GM23338 (cell line): Measurements from ENCODE around the gene CUX1. TPM values are rescaled to one million over a fixed set of nuclear protein-coding genes. Genes with fewer than 3 reads are reported as not detected.

Experiments used
- ATAC-seq: fragments of 200-7000 bp; cut with Tn5 transposase; 3 replicates; pipeline ENCODE4 v1.9.1; 2020
- DNase-seq: peaks from one replicate; pipeline ENCODE4 v3.0.0-alpha.2; 2015; ENCODE audit warnings: low spot score
- H2AFZ ChIP-seq: fragments of 200-600 bp; sonication (generic); 2 replicates; pipeline ENCODE4 v1.8.0; 2016; ENCODE audit warnings: antibody characterized with exemption, mild to moderate bottlenecking, moderate library complexity
- H3F3A ChIP-seq: fragments of 200-600 bp; sonication (generic); replicated peaks from 2 replicates; pipeline ENCODE4 v1.8.0; 2017; ENCODE audit warnings: antibody characterized with exemption, mixed run types, low read depth
- H3K27ac ChIP-seq: fragments of 200-600 bp; sonication (generic); 2 replicates; pipeline ENCODE4 v1.6.1; 2016; ENCODE audit warnings: low read depth
- H3K27me3 ChIP-seq: fragments of 200-600 bp; sonication (generic); 2 replicates; pipeline ENCODE4 v1.8.0; 2016; ENCODE audit warnings: mild to moderate bottlenecking, mixed run types, moderate library complexity; ENCODE audit not compliant: insufficient read depth
- H3K36me3 ChIP-seq: fragments of 200-600 bp; sonication (generic); 2 replicates; pipeline ENCODE4 v1.8.0; 2016; ENCODE audit warnings: mild to moderate bottlenecking; ENCODE audit not compliant: insufficient read depth
- H3K4me1 ChIP-seq: fragments of 200-600 bp; sonication (generic); 2 replicates; pipeline ENCODE4 v1.8.0; 2016; ENCODE audit warnings: mild to moderate bottlenecking, moderate library complexity; ENCODE audit not compliant: insufficient read depth
- H3K4me2 ChIP-seq: fragments of 200-600 bp; sonication (generic); 2 replicates; pipeline ENCODE4 v1.7.1; 2017; ENCODE audit warnings: mixed run types
- H3K4me3 ChIP-seq: fragments of 200-600 bp; sonication (generic); 2 replicates; pipeline ENCODE4 v1.6.1; 2016; ENCODE audit warnings: mixed run types
- H3K79me2 ChIP-seq: fragments of 200-600 bp; sonication (generic); replicated peaks from 2 replicates; pipeline ENCODE4 v1.8.0; 2017; ENCODE audit warnings: mild to moderate bottlenecking; ENCODE audit not compliant: insufficient read depth
- H3K9me2 ChIP-seq: fragments of 200-600 bp; sonication (generic); 2 replicates; pipeline ENCODE4 v1.8.0; 2017; ENCODE audit not compliant: insufficient read depth
- H4K20me1 ChIP-seq: fragments of 200-600 bp; sonication (generic); replicated peaks from 2 replicates; pipeline ENCODE4 v1.8.0; 2017; ENCODE audit warnings: mild to moderate bottlenecking; ENCODE audit not compliant: insufficient read depth
- H3K27ac Mint-ChIP-seq: 2 replicates; pipeline ENCODE4 v1.8.0; 2020; ENCODE audit warnings: inconsistent platforms, mild to moderate bottlenecking, moderate library complexity, mixed read lengths
- H3K27me3 Mint-ChIP-seq: 3 replicates; pipeline ENCODE4 v1.8.0; 2022; ENCODE audit warnings: low read depth, mild to moderate bottlenecking, moderate library complexity, mixed read lengths, inconsistent platforms; ENCODE audit not compliant: insufficient read depth, poor library complexity
- H3K36me3 Mint-ChIP-seq: 3 replicates; pipeline ENCODE4 v1.8.0; 2021; ENCODE audit warnings: low read depth, mild to moderate bottlenecking, inconsistent platforms, moderate library complexity, mixed read lengths
- H3K4me1 Mint-ChIP-seq: 3 replicates; pipeline ENCODE4 v1.8.0; 2020; ENCODE audit warnings: mild to moderate bottlenecking, inconsistent platforms, mixed read lengths
- H3K4me3 Mint-ChIP-seq: 3 replicates; pipeline ENCODE4 v1.8.0; 2021; ENCODE audit warnings: moderate library complexity, mild to moderate bottlenecking, inconsistent platforms, mixed read lengths
- H3K9me3 Mint-ChIP-seq: 3 replicates; pipeline ENCODE4 v1.8.0; 2020; ENCODE audit warnings: moderate library complexity, mild to moderate bottlenecking, inconsistent platforms, mixed read lengths
- CREB1 ChIP-seq: fragments of 250-450 bp; sonication (Bioruptor Pico); IDR thresholded peaks from 2 replicates; pipeline ENCODE4 v1.5.0; 2020; ENCODE audit warnings: low read depth, mild to moderate bottlenecking, moderate library complexity
- EZH2 ChIP-seq: fragments of 200-600 bp; sonication (generic); IDR thresholded peaks from one replicate; pipeline ENCODE4 v1.8.0; 2017; ENCODE audit warnings: antibody characterized with exemption, mild to moderate bottlenecking, low read depth; ENCODE audit not compliant: unreplicated experiment
- EZH2phosphoT487 ChIP-seq: fragments of 200-600 bp; sonication (generic); IDR thresholded peaks from one replicate; pipeline ENCODE4 v1.8.1; 2018; ENCODE audit warnings: antibody characterized with exemption; ENCODE audit not compliant: unreplicated experiment
- JUNB ChIP-seq: IDR thresholded peaks from one replicate; pipeline ENCODE4 v1.6.1; 2016; ENCODE audit warnings: antibody characterized with exemption; ENCODE audit not compliant: unreplicated experiment
- NANOG ChIP-seq: IDR thresholded peaks from 2 replicates; pipeline ENCODE4 v1.6.1; 2016; ENCODE audit warnings: antibody characterized with exemption, borderline replicate concordance
- POLR2AphosphoS5 ChIP-seq: IDR thresholded peaks from 2 replicates; pipeline ENCODE4 v1.6.1; 2016; ENCODE audit warnings: antibody characterized with exemption, low read depth
- STAT1 ChIP-seq: IDR thresholded peaks from one replicate; pipeline ENCODE4 v1.6.1; 2016; ENCODE audit warnings: antibody characterized with exemption; ENCODE audit not compliant: unreplicated experiment
- ZNF114 ChIP-seq: fragments of 250-450 bp; sonication (Bioruptor Pico); IDR thresholded peaks from 2 replicates; pipeline ENCODE4 v1.5.0; 2020; ENCODE audit warnings: mild to moderate bottlenecking, moderate library complexity
- ZNF331 ChIP-seq: fragments of 250-450 bp; sonication (Bioruptor Pico); IDR thresholded peaks from 2 replicates; pipeline ENCODE4 v1.5.0; 2020; ENCODE audit warnings: low read depth, mild to moderate bottlenecking, moderate library complexity
- polyA plus RNA-seq: library from polyadenylated mRNA; unstranded; fragments of >200 nt; fragmentation: Nextera tagmentation; extraction: Ambion mirVana; gene quantifications from 2 replicates; pipeline ENCODE4 v1.2.1, GENCODE V29; 2016
- total RNA-seq: library from RNA; depleted of rRNA; stranded (reverse); fragments of >200 nt; shearing (Covaris generic); gene quantifications from 2 replicates; pipeline ENCODE4 v1.2.3, GENCODE V29; 2014
- TF ChIP-seq, protein P1 (sequence below): IDR thresholded peaks from 2 replicates; pipeline ENCODE4 v1.6.1; 2016; ENCODE audit warnings: antibody characterized with exemption
- TF ChIP-seq, protein P2 (sequence below), 2 experiments: fragments of 200-600 bp in 1 of 2; sonication (generic) in 1 of 2; conservative IDR thresholded peaks; 2 replicates each; pipeline versions ENCODE4 v1.5.1 to v1.6.1; 2016 to 2017; ENCODE audit warnings: antibody characterized with exemption in 2 of 2, low read depth in 2 of 2, mild to moderate bottlenecking in 2 of 2, moderate library complexity in 1 of 2
- TF ChIP-seq, protein P3 (sequence below): IDR thresholded peaks from one replicate; pipeline ENCODE4 v1.6.1; 2018; ENCODE audit warnings: antibody characterized with exemption; ENCODE audit not compliant: unreplicated experiment
- TF ChIP-seq, protein P4 (sequence below): fragments of 250-450 bp; sonication (Bioruptor Pico); IDR thresholded peaks from 2 replicates; pipeline ENCODE4 v1.5.0; 2020; ENCODE audit warnings: mild to moderate bottlenecking, moderate library complexity

The CUX1 gene
- total and polyA plus RNA-seq, 2 experiments from 2014 or later = 49.9 to 64.0 TPM

DNA sequence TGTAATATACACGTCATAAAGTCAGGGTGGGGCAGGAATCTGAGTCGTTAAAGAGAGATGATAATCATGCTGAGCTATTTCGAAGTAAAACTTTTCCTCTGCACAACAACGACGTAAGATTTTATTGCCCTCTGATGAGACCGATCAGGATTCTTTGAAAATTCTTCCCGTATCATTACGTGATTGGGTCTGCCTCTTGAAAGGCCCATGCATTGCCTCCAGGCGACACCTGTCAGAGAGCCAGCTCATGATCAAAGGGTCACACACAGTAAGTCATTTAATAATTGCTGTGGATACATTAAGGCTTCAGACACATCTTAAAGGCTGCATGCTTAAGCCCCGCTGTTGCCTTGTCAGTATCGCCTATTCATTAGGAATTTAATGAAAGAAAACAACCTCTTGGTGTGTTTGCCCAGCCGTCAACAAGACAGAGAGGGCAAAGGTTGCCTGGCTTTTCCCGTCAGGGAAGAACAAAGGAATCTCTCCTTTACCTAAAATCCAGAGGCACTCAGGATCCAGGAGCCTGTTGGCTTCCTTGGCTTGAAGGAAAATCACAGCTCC lies 280.3 kb downstream of the CUX1 start:
- no peak; the same call in 2 of the 3 replicates for ATAC-seq
- Histone ChIP-seq H3F3A (peaks cover 5% of the 10 kb centered on the region; the same call in 1 of the 2 replicates), H3K9me2 (no peaks in the 10 kb centered on the region), H3K4me3 (no peak overlapping the region), H4K20me1 (no peaks in the 10 kb centered on the region), H3K27me3 (no peaks in the 10 kb centered on the region), H3K79me2 (peaks cover 6% of the 10 kb centered on the region), H3K36me3 (no peaks in the 10 kb centered on the region; the same call in none of the 2 replicates), H2AFZ (no peak overlapping the region), H3K4me2 (no peak overlapping the region), H3K27ac (no peak overlapping the region), H3K4me1 (peaks cover 28% of the 10 kb centered on the region)
- H3K4me1 Mint-ChIP-seq = peaks cover 25% of the 10 kb centered on the region
- H3K27ac Mint-ChIP-seq = no peak overlapping the region; the same call in 1 of the 2 replicates
- peaks cover 15% of the 10 kb centered on the region for H3K36me3 Mint-ChIP-seq
- H3K4me3 Mint-ChIP-seq = no peak overlapping the region
- no peaks in the 10 kb centered on the region for H3K9me3 Mint-ChIP-seq
- peaks cover 4% of the 10 kb centered on the region for H3K27me3 Mint-ChIP-seq
- TF ChIP-seq ZNF114 = no peak
- no peak for TF ChIP-seq NANOG
- TF ChIP-seq, protein P1, sequence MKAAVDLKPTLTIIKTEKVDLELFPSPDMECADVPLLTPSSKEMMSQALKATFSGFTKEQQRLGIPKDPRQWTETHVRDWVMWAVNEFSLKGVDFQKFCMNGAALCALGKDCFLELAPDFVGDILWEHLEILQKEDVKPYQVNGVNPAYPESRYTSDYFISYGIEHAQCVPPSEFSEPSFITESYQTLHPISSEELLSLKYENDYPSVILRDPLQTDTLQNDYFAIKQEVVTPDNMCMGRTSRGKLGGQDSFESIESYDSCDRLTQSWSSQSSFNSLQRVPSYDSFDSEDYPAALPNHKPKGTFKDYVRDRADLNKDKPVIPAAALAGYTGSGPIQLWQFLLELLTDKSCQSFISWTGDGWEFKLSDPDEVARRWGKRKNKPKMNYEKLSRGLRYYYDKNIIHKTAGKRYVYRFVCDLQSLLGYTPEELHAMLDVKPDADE = no peak
- no peak for TF ChIP-seq CREB1 (CRISPR knock-in tag)
- TF ChIP-seq EZH2phosphoT487 = no peak
- TF ChIP-seq, protein P2, sequence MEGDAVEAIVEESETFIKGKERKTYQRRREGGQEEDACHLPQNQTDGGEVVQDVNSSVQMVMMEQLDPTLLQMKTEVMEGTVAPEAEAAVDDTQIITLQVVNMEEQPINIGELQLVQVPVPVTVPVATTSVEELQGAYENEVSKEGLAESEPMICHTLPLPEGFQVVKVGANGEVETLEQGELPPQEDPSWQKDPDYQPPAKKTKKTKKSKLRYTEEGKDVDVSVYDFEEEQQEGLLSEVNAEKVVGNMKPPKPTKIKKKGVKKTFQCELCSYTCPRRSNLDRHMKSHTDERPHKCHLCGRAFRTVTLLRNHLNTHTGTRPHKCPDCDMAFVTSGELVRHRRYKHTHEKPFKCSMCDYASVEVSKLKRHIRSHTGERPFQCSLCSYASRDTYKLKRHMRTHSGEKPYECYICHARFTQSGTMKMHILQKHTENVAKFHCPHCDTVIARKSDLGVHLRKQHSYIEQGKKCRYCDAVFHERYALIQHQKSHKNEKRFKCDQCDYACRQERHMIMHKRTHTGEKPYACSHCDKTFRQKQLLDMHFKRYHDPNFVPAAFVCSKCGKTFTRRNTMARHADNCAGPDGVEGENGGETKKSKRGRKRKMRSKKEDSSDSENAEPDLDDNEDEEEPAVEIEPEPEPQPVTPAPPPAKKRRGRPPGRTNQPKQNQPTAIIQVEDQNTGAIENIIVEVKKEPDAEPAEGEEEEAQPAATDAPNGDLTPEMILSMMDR (conservative IDR thresholded peaks at IDR 0.05; ENCODE audit: low read depth in 2 of 2) = no peak
- no peak for TF ChIP-seq EZH2
- TF ChIP-seq, protein P3, sequence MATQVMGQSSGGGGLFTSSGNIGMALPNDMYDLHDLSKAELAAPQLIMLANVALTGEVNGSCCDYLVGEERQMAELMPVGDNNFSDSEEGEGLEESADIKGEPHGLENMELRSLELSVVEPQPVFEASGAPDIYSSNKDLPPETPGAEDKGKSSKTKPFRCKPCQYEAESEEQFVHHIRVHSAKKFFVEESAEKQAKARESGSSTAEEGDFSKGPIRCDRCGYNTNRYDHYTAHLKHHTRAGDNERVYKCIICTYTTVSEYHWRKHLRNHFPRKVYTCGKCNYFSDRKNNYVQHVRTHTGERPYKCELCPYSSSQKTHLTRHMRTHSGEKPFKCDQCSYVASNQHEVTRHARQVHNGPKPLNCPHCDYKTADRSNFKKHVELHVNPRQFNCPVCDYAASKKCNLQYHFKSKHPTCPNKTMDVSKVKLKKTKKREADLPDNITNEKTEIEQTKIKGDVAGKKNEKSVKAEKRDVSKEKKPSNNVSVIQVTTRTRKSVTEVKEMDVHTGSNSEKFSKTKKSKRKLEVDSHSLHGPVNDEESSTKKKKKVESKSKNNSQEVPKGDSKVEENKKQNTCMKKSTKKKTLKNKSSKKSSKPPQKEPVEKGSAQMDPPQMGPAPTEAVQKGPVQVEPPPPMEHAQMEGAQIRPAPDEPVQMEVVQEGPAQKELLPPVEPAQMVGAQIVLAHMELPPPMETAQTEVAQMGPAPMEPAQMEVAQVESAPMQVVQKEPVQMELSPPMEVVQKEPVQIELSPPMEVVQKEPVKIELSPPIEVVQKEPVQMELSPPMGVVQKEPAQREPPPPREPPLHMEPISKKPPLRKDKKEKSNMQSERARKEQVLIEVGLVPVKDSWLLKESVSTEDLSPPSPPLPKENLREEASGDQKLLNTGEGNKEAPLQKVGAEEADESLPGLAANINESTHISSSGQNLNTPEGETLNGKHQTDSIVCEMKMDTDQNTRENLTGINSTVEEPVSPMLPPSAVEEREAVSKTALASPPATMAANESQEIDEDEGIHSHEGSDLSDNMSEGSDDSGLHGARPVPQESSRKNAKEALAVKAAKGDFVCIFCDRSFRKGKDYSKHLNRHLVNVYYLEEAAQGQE = no peak
- TF ChIP-seq STAT1 = no peak
- TF ChIP-seq JUNB = no peak
- TF ChIP-seq, protein P4, sequence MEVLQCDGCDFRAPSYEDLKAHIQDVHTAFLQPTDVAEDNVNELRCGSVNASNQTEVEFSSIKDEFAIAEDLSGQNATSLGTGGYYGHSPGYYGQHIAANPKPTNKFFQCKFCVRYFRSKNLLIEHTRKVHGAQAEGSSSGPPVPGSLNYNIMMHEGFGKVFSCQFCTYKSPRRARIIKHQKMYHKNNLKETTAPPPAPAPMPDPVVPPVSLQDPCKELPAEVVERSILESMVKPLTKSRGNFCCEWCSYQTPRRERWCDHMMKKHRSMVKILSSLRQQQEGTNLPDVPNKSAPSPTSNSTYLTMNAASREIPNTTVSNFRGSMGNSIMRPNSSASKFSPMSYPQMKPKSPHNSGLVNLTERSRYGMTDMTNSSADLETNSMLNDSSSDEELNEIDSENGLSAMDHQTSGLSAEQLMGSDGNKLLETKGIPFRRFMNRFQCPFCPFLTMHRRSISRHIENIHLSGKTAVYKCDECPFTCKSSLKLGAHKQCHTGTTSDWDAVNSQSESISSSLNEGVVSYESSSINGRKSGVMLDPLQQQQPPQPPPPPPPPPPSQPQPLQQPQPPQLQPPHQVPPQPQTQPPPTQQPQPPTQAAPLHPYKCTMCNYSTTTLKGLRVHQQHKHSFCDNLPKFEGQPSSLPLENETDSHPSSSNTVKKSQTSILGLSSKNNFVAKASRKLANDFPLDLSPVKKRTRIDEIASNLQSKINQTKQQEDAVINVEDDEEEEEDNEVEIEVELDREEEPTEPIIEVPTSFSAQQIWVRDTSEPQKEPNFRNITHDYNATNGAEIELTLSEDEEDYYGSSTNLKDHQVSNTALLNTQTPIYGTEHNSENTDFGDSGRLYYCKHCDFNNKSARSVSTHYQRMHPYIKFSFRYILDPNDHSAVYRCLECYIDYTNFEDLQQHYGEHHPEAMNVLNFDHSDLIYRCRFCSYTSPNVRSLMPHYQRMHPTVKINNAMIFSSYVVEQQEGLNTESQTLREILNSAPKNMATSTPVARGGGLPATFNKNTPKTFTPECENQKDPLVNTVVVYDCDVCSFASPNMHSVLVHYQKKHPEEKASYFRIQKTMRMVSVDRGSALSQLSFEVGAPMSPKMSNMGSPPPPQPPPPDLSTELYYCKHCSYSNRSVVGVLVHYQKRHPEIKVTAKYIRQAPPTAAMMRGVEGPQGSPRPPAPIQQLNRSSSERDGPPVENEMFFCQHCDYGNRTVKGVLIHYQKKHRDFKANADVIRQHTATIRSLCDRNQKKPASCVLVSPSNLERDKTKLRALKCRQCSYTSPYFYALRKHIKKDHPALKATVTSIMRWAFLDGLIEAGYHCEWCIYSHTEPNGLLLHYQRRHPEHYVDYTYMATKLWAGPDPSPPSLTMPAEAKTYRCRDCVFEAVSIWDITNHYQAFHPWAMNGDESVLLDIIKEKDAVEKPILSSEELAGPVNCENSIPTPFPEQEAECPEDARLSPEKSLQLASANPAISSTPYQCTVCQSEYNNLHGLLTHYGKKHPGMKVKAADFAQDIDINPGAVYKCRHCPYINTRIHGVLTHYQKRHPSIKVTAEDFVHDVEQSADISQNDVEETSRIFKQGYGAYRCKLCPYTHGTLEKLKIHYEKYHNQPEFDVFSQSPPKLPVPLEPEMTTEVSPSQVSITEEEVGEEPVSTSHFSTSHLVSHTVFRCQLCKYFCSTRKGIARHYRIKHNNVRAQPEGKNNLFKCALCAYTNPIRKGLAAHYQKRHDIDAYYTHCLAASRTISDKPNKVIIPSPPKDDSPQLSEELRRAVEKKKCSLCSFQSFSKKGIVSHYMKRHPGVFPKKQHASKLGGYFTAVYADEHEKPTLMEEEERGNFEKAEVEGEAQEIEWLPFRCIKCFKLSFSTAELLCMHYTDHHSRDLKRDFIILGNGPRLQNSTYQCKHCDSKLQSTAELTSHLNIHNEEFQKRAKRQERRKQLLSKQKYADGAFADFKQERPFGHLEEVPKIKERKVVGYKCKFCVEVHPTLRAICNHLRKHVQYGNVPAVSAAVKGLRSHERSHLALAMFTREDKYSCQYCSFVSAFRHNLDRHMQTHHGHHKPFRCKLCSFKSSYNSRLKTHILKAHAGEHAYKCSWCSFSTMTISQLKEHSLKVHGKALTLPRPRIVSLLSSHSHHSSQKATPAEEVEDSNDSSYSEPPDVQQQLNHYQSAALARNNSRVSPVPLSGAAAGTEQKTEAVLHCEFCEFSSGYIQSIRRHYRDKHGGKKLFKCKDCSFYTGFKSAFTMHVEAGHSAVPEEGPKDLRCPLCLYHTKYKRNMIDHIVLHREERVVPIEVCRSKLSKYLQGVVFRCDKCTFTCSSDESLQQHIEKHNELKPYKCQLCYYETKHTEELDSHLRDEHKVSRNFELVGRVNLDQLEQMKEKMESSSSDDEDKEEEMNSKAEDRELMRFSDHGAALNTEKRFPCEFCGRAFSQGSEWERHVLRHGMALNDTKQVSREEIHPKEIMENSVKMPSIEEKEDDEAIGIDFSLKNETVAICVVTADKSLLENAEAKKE (CRISPR knock-in tag) = no peak
- TF ChIP-seq ZNF331 (CRISPR knock-in tag) = no peak
- TF ChIP-seq POLR2AphosphoS5 = no peak
- DNase-seq = no peak
